WTC11 (cell line): ENCODE data around the gene ZNF789.

Source experiments
- CREB1 ChIP-seq: sonication (generic); formaldehyde crosslinking; IDR thresholded peaks from 2 replicates; pipeline ENCODE4 v1.8.0; 2023; ENCODE audit warnings: mild to moderate bottlenecking, missing genetic modification reagents
- ELF4 ChIP-seq: sonication (generic); formaldehyde crosslinking; IDR thresholded peaks from 2 replicates; pipeline ENCODE4 v1.8.1; 2022; ENCODE audit warnings: low read depth, mild to moderate bottlenecking, moderate library complexity, missing genetic modification reagents
- FOXJ3 ChIP-seq: sonication (generic); formaldehyde crosslinking; IDR thresholded peaks from 2 replicates; pipeline ENCODE4 v1.9.0; 2021; ENCODE audit warnings: missing genetic modification reagents, mild to moderate bottlenecking, borderline replicate concordance
- GABPB1 ChIP-seq: sonication (generic); formaldehyde crosslinking; IDR thresholded peaks from 2 replicates; pipeline ENCODE4 v1.8.1; 2023; ENCODE audit warnings: mild to moderate bottlenecking, missing genetic modification reagents
- NR3C1 ChIP-seq: sonication (generic); formaldehyde crosslinking; conservative IDR thresholded peaks from 2 replicates; pipeline ENCODE4 v1.8.1; 2023; ENCODE audit warnings: low read depth, mild to moderate bottlenecking, missing genetic modification reagents
- TCF7 ChIP-seq: sonication (generic); formaldehyde crosslinking; IDR thresholded peaks from 2 replicates; pipeline ENCODE4 v1.8.0; 2022; ENCODE audit warnings: mild to moderate bottlenecking, low read depth, missing genetic modification reagents, moderate library complexity
- ZNF416 ChIP-seq: fragments of 250-450 bp; sonication (Bioruptor Pico); IDR thresholded peaks from 2 replicates; pipeline ENCODE4 v1.9.0; 2021; ENCODE audit warnings: mild to moderate bottlenecking, inconsistent platforms
- ZNF423 ChIP-seq: fragments of 250-450 bp; sonication (Bioruptor Pico); IDR thresholded peaks from 2 replicates; pipeline ENCODE4 v2.1.2; 2022; ENCODE audit warnings: mild to moderate bottlenecking, moderate library complexity
- TF ChIP-seq, protein P1 (sequence below): fragments of 200-600 bp; IDR thresholded peaks from 2 replicates; pipeline ENCODE4 v1.8.0; 2022; ENCODE audit warnings: antibody characterized with exemption
- TF ChIP-seq, protein P2 (sequence below): sonication (generic); formaldehyde crosslinking; IDR thresholded peaks from 2 replicates; pipeline ENCODE4 v1.8.0; 2022; ENCODE audit warnings: mild to moderate bottlenecking, missing genetic modification reagents

DNA sequence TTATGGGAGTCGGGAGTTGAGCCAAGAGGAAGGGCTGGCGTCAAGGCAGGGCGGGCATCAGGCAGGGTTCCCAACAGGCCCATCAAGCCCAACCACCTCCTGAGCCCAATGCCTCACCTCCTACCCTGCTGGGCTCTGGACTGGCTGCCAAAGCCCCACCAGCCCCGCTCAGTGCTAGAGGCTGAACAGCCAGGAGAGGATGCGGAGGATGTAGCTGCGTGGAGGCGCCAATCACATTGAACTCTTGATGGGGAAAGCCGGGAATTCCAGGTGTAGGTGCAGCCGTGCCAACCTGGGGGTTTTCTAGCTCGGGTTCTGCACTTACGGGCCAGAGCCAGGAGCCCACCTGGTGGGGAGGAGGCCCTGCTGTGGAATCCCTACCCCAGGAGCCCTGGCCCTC, 19.6 kb upstream of the ZNF789 start:
- TF ChIP-seq, protein P1, sequence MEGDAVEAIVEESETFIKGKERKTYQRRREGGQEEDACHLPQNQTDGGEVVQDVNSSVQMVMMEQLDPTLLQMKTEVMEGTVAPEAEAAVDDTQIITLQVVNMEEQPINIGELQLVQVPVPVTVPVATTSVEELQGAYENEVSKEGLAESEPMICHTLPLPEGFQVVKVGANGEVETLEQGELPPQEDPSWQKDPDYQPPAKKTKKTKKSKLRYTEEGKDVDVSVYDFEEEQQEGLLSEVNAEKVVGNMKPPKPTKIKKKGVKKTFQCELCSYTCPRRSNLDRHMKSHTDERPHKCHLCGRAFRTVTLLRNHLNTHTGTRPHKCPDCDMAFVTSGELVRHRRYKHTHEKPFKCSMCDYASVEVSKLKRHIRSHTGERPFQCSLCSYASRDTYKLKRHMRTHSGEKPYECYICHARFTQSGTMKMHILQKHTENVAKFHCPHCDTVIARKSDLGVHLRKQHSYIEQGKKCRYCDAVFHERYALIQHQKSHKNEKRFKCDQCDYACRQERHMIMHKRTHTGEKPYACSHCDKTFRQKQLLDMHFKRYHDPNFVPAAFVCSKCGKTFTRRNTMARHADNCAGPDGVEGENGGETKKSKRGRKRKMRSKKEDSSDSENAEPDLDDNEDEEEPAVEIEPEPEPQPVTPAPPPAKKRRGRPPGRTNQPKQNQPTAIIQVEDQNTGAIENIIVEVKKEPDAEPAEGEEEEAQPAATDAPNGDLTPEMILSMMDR: no peak
- TF ChIP-seq TCF7: no peak
- TF ChIP-seq, protein P2, sequence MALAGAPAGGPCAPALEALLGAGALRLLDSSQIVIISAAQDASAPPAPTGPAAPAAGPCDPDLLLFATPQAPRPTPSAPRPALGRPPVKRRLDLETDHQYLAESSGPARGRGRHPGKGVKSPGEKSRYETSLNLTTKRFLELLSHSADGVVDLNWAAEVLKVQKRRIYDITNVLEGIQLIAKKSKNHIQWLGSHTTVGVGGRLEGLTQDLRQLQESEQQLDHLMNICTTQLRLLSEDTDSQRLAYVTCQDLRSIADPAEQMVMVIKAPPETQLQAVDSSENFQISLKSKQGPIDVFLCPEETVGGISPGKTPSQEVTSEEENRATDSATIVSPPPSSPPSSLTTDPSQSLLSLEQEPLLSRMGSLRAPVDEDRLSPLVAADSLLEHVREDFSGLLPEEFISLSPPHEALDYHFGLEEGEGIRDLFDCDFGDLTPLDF (CRISPR knock-in tag): no peak
- no peak for TF ChIP-seq NR3C1 (CRISPR knock-in tag)
- TF ChIP-seq GABPB1 (CRISPR knock-in tag): no peak
- TF ChIP-seq ZNF416: no peak
- no peak for TF ChIP-seq CREB1
- TF ChIP-seq ELF4 (CRISPR knock-in tag): no peak
- no peak for TF ChIP-seq ZNF423
- TF ChIP-seq FOXJ3 (CRISPR knock-in tag): no peak
